DMS114 treated with DMSO at 0.1 percent for 48 hours (cell line): ENCODE measurements around the gene CACNA1C.

Source experiments
- DNase-seq: peaks from one replicate; lab custom pipeline; 2025; ENCODE audit not compliant: unreplicated experiment; lab: John Stamatoyannopoulos, UW

CACNA1C gene

GRCh38 chr12:2435511-2435910, 382.7 kb downstream of the CACNA1C start:
- DNase-seq, result no peak

GRCh38 chr12:2439332-2440100, 386.7 kb downstream of the CACNA1C start:
- DNase-seq, result no peak

GRCh38 chr12:2443776-2444175, 391.0 kb downstream of the CACNA1C start:
- no peak for DNase-seq

- DNase-seq, result no peak
These were observed 393.2 kb downstream of the CACNA1C start for GRCh38 chr12:2445968-2446367.

GRCh38 chr12:2447861-2448260, 395.1 kb downstream of the CACNA1C start:
- no peak for DNase-seq

- DNase-seq, result no peak
These were observed 396.8 kb downstream of the CACNA1C start for GRCh38 chr12:2449586-2449985.

- DNase-seq, result no peak
These were observed 397.8 kb downstream of the CACNA1C start for GRCh38 chr12:2450553-2450952.

- DNase-seq, result no peak
These were observed 398.2 kb downstream of the CACNA1C start for GRCh38 chr12:2451025-2451424.

- DNase-seq, result no peak
These were observed 398.7 kb downstream of the CACNA1C start for GRCh38 chr12:2451497-2451896.

- DNase-seq, result no peak
These were observed 400.4 kb downstream of the CACNA1C start for GRCh38 chr12:2453076-2453760.

GRCh38 chr12:2453761-2454090, 400.9 kb downstream of the CACNA1C start:
- no peak for DNase-seq

- no peak for DNase-seq
These were observed 401.9 kb downstream of the CACNA1C start for GRCh38 chr12:2454601-2455177.

GRCh38 chr12:2455410-2455809, 402.6 kb downstream of the CACNA1C start:
- DNase-seq, result no peak

GRCh38 chr12:2456122-2456812, 403.5 kb downstream of the CACNA1C start:
- DNase-seq, result no peak

GRCh38 chr12:2456813-2457186, 404.0 kb downstream of the CACNA1C start:
- no peak for DNase-seq

GRCh38 chr12:2457215-2457932, 404.6 kb downstream of the CACNA1C start:
- no peak for DNase-seq

- DNase-seq, result no peak
These were observed 405.2 kb downstream of the CACNA1C start for GRCh38 chr12:2457933-2458414.

GRCh38 chr12:2460051-2460670, 407.4 kb downstream of the CACNA1C start:
- DNase-seq, result no peak

GRCh38 chr12:2461046-2461445, 408.3 kb downstream of the CACNA1C start:
- no peak for DNase-seq

- no peak for DNase-seq
These were observed 408.9 kb downstream of the CACNA1C start for GRCh38 chr12:2461645-2462044.

GRCh38 chr12:2462087-2462486, 409.3 kb downstream of the CACNA1C start:
- DNase-seq, result no peak
